ELR (cell line): ENCODE data around the gene SEMA4D.
A peak's percentile ranks its signal among the peaks of the same experiment; 100 is the strongest.

Experiments used
- DNase-seq: peaks from one replicate; pipeline ENCODE4 v3.0.0-alpha.2; 2015; ENCODE audit warnings: low read depth

SEMA4D gene

GRCh38 chr9:89312222-89312571 is 185.7 kb downstream of the SEMA4D start:
- DNase-seq, result peak; percentile 60

- peak; percentile 42 for DNase-seq
These were observed 186.3 kb downstream of the SEMA4D start for GRCh38 chr9:89311346-89312221.
